Measurements from ENCODE around the gene CZIB. TPM values are rescaled to one million over a fixed set of nuclear protein-coding genes. Genes with fewer than 3 reads are reported as not detected.

The CZIB gene
- total and polyA plus RNA-seq, 2 of the 13 experiments (the other 11 are each of a cell fraction or from before 2014, with no cell fraction given): 49.2 to 67.0 TPM

- H3K79me2 ChIP-seq (ENCODE audit: insufficient read depth, low read length): no peaks in the 10 kb centered on the region
- intact Hi-C loops (cut with micrococcal nuclease; ENCODE audit: unreplicated experiment) (loop anchor here (1.0 to 10.0 kb wide), 8 partner anchors 21 to 480 kb away; partner anchors contain the start of gene ECHDC2), in situ Hi-C loops (cut with HindIII; ENCODE audit: extremely low pct_ligation_motif_present, low pct_unique_long_range_greater_than_20kb) (loop anchor here (5.0 to 10.0 kb wide), 3 partner anchors 55 to 478 kb away; partner anchors contain the start of gene ECHDC2)
- no peaks in the 10 kb centered on the region for H4K20me1 ChIP-seq (ENCODE audit: insufficient read depth, low read length)
- ChIA-PET POLR2A (interaction anchor here (1.0 to 4.9 kb wide), 19 partner anchors 7 to 261 kb away, joined by 3 to 37 read pairs (median 7); partner anchors contain the start of genes CPT2, ECHDC2 and MAGOH), CTCF (ENCODE audit: low intra/inter-chr PET ratio, low total read pairs) (no interaction called here)
- H3K27ac ChIP-seq (ENCODE audit: extremely low read length, insufficient read depth, low read length): peak overlapping the region; percentile 90
- DNase-seq (ENCODE audit: low spot score) (no peak), FAIRE-seq (no peak), ATAC-seq (peak; percentile 19)
- H3K27me3 ChIP-seq (ENCODE audit: control insufficient read depth in 1 of 2, insufficient read depth in 2 of 2, low read length in 2 of 2): 0 out of 5 replicates have a peak, but pooled peaks cover 0 to 4% of the 10 kb centered on the region in 2 experiments
- peaks cover 81% of the 10 kb centered on the region for H3K4me1 ChIP-seq (ENCODE audit: insufficient read depth, low read length)
- no peaks in the 10 kb centered on the region for H3K36me3 ChIP-seq (replicated peaks in 1 of 2; ENCODE audit: control insufficient read depth in 1 of 2, insufficient read depth in 2 of 2, low read length in 2 of 2)
- no peak overlapping the region for H2AFZ ChIP-seq (ENCODE audit: low read length)
- H3K9ac ChIP-seq (ENCODE audit: insufficient read depth, low read depth, low read length): peak overlapping the region; percentile 79
- TSS peak; percentile 82 for BruUV-seq (replicated peaks)
- H3K4me2 ChIP-seq (ENCODE audit: low read depth, low read length): peak overlapping the region; percentile 98
- no peaks in the 10 kb centered on the region for H3K9me3 ChIP-seq (ENCODE audit: low read length)
- WGBS (ENCODE audit: low lambda C conversion rate): 25% methylated on average over 3 of the region's 3 CpGs
- H3K4me3 ChIP-seq (replicated peaks in 1 of 3; ENCODE audit: insufficient read depth in 1 of 3, low read depth in 2 of 3, low read length in 3 of 3): peak overlapping the region; percentile 35 to 68 (median 41)
- TF ChIP-seq ZBTB37 (CRISPR knock-in tag; IDR thresholded peaks at IDR 0.05) (no peak), RCOR2 (CRISPR knock-in tag; IDR thresholded peaks at IDR 0.05) (no peak), ZFP36L1 (CRISPR knock-in tag; IDR thresholded peaks at IDR 0.05) (0 out of 2 replicates have a peak, but pooled peaks have one; percentile 49), MIER3 (CRISPR knock-in tag; IDR thresholded peaks at IDR 0.05; ENCODE audit: borderline replicate concordance) (0 out of 2 replicates have a peak, but pooled peaks have one; percentile 2), TOPORS (CRISPR knock-in tag; IDR thresholded peaks at IDR 0.05) (no peak), ZNF430 (CRISPR knock-in tag; IDR thresholded peaks at IDR 0.05) (no peak), ZFP91 (CRISPR knock-in tag; IDR thresholded peaks at IDR 0.05; ENCODE audit: borderline replicate concordance) (0 out of 2 replicates have a peak, but pooled peaks have one; percentile 23)
Observed at GRCh38 chr1:53182716-53183094, 37.7 kb downstream of the CZIB start.

All from HepG2 (cell line).